Prostate gland (tissue), 2 donors: ENCODE measurements around the gene CIT.

Experiments used
- CTCF ChIP-seq, 4 experiments: fragments of 200-600 bp in 2 of 4; fragments of 450-650 bp in 2 of 4; sonication (generic) in 2 of 4; IDR thresholded peaks; 1 replicate in 3 of 4; 2 replicates in 1 of 4; pipeline ENCODE4 v1.5.1; 2016 to 2019; ENCODE audit warnings: antibody characterized with exemption in 4 of 4, mild to moderate bottlenecking in 2 of 4, moderate library complexity in 2 of 4
- POLR2AphosphoS5 ChIP-seq: sonication (generic); formaldehyde crosslinking; IDR thresholded peaks from one replicate; pipeline ENCODE4 v1.6.1; 2017; ENCODE audit warnings: antibody characterized with exemption

DNA sequence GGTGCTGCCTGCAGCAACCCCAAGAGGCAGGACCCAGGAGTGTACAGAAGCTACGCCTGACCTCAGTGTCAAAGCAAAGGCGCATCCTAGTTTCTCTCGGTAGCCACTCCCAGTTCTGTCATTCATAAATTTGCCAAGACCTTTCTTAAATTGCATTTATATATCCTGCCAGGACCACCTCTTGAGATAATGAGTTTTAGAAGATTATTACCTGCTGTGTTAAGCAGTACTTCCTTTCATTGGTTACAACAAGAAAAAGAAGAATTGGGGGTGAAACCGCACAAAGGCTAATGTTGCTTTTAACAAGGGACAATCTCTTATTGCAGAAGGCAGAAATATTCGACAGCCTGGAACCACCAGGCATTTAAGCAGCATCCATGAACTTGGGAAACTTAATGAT is 57.8 kb downstream of the CIT start:
- no peak for TF ChIP-seq CTCF (IDR thresholded peaks at IDR 0.05)
- TF ChIP-seq POLR2AphosphoS5, result no peak
